GM18520 (cell line): Measurements from ENCODE around the gene GPRC6A.
A peak's percentile ranks its signal among the peaks of the same experiment; 100 is the strongest.
"Not testable (repeated sequence)": the region's sequence is repeated elsewhere in the genome, so short reads cannot be mapped to it uniquely, and the experiment has no call there.

Experiments
- ATAC-seq: cut with Tn5 transposase; IDR thresholded peaks from one replicate; pipeline ENCODE4 v1.9.1; 2021; ENCODE audit not compliant: unreplicated experiment

Gene GPRC6A, protein sequence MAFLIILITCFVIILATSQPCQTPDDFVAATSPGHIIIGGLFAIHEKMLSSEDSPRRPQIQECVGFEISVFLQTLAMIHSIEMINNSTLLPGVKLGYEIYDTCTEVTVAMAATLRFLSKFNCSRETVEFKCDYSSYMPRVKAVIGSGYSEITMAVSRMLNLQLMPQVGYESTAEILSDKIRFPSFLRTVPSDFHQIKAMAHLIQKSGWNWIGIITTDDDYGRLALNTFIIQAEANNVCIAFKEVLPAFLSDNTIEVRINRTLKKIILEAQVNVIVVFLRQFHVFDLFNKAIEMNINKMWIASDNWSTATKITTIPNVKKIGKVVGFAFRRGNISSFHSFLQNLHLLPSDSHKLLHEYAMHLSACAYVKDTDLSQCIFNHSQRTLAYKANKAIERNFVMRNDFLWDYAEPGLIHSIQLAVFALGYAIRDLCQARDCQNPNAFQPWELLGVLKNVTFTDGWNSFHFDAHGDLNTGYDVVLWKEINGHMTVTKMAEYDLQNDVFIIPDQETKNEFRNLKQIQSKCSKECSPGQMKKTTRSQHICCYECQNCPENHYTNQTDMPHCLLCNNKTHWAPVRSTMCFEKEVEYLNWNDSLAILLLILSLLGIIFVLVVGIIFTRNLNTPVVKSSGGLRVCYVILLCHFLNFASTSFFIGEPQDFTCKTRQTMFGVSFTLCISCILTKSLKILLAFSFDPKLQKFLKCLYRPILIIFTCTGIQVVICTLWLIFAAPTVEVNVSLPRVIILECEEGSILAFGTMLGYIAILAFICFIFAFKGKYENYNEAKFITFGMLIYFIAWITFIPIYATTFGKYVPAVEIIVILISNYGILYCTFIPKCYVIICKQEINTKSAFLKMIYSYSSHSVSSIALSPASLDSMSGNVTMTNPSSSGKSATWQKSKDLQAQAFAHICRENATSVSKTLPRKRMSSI

DNA sequence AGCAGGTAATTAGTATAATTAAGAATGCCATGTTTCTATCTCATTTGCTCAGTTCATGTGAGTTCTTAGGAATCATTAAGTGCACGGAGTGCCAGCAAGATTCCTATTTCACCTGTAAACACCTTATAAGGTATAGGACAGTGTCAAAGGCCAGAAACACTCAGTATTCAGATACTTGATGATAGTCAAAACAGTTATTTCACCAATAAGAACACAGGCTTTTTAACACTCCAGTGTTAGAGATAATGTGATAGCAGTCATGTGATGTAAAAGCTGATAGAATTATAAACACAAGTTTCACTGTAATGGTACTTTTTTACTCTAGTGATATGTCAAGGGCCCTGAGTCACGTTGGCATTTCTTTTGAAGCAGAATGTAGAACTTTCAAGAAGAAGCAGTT is at the start of gene GPRC6A:
TSS of gene GPRC6A (minus strand) at position 101 of the 400 bp plus-strand sequence. CDS start at position 31, 70 bp downstream.
- ATAC-seq, result no peak

DNA sequence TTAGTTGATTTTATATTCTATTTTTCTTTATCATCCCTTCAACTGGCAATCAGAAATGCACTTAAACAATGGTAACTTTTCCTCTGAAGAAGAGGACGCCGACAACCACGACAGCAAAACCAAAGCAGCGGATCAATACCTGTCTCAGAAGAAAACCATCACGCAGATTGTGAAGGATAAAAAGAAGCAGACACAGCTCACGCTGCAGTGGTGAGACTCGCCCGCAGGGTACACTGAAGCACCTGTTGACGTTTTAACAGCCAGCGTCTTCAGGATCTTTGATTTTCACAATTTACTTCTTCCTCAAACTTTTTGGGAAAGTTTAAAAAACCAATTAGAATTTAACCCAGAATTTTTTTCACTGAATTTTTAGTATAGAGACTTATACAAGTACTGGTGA is 48.9 kb upstream of the GPRC6A start:
- no peak for ATAC-seq

DNA sequence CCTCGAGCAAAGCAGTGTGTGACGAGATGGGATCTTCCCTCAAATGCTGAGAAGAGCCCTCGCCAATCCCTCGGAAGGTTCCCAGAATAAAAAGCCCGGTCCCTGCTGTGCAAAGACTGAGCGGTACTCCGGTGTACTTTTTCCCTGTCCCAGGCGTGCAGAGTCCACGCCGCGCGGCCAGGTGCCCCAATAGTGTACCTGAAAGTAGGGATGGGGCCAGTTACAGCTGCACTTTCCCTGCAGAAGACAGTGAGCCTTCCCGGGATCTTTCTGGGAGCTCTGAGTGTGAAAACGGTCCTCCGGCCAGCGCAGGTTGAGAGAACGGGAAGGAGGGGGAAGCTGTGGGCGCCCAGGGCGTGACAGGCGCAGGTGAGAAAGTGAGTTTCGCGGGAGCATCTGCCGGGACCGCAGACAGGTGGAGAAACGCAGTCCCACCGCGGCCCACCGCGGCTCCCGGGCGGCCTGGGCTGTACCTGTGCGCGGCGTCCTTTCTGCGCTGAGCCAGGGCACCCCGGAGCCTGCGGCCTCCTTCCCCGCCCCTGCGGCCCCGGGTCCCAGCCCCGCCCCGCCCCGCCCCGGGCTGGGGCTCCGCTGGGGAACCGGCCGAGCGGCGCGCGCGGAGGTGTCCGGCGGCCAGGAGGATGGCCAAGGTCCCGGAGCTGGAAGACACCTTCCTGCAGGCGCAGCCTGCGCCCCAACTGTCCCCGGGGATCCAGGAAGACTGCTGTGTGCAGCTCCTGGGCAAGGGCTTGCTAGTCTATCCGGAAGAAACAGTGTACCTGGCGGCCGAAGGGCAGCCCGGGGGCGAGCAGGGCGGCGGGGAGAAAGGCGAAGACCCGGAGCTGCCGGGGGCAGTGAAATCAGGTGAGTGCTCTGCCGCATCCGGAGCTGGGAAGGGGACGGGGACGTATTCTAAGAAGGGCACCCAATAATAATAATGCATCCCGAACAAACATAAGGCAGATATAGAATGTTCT is 48.0 kb upstream of the GPRC6A start, which contains the start of gene RFX6:
TSS of gene RFX6 (plus strand) at position 608 of the 977 bp plus-strand sequence. CDS start at position 642, 34 bp downstream.
- no peak for ATAC-seq

DNA sequence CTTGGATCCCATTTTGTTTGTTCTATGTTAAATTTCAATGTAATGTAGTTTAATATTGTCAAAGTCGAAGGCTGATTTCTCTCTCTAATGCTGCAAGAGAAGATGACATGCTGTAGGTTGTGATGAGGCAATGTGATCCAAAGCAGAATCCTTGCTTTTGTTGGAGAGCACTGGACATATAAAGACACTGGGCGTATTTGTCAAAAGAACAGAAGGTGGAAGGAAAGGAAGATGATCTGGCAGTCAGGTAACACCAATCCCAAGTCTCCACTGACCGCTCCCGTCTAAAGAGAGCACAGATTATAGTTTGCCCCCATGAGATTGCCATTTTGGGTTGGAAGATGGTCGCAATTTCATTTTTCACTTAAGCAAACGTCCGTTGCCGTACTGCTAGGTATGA is 47.2 kb upstream of the GPRC6A start:
- no peak for ATAC-seq

DNA sequence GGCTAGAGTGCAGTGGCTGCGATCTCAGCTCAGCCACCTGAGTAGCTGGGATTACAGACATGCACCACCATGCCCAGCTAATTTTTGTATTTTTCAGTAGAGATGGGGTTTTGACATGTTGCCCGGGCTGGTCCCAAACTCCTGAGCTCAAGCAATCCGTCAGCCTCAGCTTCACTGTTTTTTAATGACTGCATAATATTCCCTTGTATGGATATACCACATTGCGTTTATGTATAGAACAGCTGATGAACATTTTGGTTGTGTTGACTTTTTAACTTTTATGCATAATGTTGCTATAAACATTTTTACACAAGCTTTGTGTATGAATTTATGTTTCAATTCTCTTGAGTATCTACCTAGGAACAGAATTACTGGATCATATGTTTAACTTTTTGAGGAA is 43.9 kb upstream of the GPRC6A start:
- no peak for ATAC-seq

DNA sequence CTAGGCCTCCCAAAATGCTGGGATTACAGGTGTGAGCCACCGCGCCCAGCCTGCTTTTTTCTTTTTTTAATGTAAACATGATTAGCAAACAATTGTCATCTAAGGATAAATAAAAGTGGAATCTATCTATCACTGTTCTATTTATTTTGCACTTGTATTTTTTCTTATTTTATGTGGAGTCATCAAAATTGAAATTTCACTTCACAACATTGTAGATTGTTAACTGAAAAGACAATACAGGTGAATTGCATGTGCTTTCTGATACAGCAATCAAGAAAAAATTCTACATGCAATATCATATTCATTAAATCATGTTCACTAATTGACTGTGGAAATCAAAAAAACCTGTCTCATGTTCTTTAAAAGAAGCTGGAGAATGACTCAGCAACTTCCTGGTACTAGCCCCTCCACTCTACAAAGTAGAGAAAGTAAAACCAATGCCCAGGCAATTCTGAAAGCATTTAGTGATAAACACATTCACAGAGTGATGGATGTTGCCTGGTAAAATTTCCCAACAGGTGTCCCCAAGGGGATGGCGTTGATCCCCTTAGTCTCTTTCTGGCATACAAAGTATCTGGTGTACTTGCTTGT is 37.5 kb upstream of the GPRC6A start:
- peak; percentile 56 for ATAC-seq

DNA sequence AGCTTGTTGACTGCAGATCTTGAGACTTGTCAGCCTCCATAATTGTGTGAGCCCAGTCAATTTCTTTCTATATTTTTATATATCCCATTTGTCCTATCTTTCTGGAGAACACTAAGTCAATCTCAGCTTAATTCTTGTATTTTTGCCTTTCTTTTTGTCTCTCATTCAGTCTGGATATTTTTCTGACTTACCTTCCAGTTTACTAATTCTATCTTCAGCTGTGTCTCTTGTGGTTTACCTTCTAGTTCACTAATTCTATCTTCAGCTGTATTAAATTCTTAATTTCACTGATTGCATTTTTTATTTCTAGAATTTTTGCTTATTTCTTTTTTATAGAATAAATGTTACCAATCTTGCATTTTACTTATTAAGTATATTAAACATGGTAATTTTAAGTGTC is 30.4 kb upstream of the GPRC6A start:
- no peak for ATAC-seq

DNA sequence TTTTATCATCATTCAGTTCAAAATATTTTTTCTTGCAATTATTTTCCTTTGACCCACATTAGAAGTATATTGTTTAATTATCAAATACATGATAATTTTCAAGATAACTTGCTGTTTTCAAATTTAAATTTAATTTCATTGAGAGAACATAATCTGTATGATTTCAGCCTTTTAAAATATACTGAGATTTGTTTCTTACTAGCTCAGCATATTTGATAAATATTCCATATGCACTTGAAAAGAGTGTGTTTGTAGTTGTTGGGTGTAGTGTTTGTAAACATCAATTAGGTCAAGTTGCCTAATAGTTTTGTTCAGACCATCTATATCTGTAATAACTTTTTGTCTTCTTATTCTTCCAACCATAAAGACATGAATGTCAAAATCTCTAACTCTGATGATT is 29.2 kb upstream of the GPRC6A start:
- no peak for ATAC-seq

DNA sequence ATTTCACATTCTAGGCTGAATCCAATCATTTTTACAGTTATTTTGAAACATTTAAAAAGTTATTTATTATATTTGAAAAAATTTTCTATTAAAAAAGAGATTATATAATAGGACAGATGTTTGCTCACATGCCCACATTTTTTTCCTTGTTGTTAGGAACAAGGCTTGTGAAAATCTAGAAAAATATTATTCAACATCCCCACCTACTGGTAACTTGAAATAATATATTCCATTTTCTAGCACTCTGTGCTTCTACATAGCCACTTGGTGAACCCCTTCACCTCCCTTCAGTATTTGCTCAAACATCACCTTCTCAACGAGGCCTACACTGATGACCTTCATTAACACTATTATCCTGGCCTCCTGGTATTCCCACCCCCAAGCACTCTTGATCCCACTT is 18.3 kb upstream of the GPRC6A start:
- ATAC-seq, result peak; percentile 48

DNA sequence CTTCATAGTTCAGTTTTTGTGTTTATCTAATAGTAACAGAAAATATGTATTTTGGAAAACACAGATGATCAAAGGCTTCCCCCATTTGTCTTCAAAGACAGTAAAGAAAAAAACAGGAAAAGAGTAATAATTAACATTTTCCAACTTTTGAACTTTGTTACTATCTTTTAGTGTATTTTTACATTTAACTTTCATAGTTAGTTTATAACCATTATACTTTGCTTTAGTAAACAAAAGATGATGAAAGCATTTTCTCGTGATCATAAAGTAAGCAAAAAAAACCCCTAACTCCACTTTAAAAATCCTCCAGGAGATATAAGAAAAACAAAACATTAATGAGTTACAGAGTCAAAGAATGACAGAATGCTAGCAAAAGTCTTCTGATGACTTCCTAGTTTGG is 13.6 kb upstream of the GPRC6A start:
- ATAC-seq, result no peak

DNA sequence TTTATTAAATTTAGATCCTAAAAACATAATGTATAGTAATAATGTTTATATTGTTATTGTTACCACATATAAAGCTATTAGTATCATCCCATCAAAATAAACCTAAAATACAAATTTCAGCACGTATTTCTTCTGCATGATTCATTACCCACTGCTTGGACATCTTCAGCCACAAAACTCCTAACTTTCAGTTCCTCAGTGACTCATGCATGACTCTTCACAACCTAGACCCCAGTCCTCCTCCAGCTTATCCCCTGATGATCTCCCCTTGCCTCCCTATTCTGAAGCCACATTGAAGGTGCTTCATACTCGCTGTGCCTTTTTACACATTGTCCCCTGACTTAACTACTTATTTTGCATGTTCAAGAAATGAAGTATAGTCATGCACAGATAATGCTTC is 11.2 kb upstream of the GPRC6A start:
- ATAC-seq, result no peak

DNA sequence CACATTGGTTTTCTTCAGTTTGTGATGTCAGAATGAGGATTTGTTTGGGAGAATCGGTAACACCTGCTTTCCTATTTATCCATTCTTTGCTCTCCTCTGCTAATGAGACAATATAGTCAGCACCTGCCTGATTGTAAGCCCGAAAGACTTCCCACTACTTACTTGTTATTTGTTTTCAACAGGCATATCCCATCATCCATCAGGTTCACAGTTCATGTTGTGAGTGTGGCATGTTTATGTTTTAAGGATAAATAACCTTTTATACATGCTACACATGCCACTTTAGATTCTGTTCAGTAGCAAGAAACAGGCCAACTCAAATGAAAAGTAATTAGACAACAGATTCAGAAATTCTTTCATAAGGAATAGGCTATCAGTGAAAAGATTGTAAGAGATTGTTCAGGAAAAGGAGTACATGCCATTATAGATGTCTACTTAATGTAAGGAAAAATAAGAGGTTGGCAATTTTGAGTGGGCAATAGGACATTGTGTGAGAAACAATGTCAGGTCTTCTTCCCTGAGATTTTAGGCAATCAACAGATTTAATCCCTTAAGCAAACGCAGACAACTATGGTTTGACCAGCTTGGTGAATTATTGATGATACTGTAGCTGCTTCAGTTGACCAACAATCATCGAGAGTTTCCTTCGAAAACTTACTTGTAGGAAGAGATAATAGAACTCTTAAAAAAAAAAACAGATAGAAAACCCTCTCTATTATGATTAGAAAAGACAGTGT is 7.9 kb upstream of the GPRC6A start:
- ATAC-seq, result no peak

DNA sequence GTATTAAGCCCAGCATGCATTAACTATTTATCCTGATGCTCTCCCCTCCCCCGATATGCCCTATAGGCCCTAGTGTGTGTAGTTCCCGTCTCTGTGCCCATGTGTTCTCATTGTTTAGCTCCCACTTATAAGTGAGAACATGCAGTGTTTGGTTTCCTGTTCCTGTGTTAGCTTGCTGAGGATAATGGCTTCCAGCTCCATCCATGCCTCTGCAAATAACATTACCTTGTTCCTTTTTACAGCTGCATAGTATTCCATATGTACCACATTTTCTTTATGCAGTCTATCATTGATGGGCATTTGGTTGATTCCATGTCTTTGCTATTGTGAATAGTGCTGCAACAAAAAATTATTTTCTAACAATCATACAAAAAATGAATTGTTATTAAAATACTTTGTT is 5.6 kb upstream of the GPRC6A start:
- not testable (repeated sequence) for ATAC-seq

DNA sequence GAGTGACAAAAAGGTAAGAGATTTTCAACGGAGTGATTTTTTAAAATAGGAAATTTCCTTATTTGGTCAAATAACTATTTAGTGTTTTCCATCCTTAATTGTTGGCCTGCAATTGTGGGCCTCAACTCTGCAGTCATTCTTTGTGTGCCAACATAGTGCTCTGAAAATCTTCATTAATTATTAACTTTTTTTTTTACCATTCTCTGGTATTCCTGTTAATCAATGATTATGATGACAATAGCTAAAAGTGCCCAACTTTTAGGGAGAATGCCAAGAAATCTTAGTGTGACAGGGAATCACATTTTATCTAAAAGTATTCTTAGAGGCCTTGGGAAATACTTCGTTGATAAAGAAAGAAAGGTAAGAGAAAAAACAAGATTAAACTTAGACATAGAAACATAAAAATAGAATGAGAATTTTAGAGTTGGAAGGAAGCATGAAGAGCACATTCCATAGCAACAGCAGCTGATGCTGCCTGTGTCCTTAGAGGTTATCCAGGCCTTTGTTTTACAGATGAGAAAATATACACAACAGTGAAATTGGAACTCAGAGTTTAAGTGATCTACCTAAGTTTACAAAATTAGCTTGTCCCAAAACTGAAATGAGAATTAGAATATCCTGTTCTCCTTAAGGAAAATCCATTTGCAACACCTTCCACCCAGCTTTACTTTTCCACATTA is 1.2 kb downstream of the GPRC6A start:
- ATAC-seq, result no peak

DNA sequence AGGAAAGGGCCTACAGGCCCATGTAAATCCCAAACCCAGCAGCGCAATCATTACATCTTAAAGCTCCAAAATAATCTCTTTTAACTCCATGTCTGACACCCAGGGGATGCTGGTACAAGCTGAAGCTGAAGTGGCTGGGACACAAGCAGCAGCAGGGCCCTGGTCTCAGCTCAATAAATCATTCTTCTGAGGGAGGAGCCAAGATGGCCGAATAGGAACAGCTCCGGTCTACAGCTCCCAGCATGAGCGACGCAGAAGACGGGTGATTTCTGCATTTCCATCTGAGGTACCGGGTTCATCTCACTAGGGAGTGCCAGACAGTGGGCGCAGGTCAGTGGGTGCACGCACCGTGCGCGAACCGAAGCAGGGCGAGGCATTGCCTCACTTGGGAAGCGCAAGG is 12.5 kb downstream of the GPRC6A start:
- ATAC-seq, result not testable (repeated sequence)

DNA sequence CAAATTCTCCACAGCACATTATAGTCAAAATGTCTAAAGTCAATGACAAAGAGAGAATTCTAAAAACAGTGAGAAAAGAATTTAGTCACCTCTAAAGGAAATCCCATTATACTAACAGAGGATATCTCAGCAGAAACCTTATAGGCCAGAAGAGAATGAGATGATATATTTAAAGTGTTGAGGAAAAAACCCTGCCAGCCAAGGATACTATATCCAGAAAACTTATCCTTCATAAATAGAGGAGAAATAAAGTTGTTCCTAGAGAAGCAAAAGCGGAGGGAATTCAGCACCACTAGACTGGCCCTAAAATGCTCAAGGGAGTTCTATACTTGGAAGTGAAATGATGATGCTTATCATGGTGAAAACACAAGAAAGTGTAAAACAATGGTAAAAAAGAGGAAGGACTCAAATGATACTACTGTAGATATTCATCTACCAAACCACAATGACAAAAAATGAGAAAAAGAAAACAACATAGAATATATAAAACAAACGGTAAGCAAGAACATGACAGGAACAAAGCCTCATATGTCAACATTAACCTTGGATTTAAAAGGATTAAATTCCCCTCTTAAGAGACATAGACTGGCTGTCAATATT is 16.7 kb downstream of the GPRC6A start:
- ATAC-seq, result no peak

DNA sequence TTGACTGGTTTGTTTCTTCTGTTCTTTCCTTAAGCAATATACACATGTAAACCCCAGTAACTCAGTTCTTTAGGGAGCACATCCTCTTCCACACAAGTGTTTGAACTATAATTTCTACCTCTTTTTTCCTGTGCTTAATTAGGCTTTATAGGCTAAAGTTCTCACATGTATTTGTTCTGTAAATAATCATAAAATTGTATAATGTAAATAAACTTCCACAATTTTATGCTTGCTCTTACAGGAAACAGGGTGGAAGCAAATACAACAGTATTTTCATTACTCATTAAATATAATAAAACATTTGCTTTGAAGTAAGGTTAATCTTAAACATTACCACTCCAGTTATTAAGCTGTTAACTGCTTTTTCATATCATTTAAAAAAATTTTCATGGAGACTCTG is 26.9 kb downstream of the GPRC6A start:
- no peak for ATAC-seq

DNA sequence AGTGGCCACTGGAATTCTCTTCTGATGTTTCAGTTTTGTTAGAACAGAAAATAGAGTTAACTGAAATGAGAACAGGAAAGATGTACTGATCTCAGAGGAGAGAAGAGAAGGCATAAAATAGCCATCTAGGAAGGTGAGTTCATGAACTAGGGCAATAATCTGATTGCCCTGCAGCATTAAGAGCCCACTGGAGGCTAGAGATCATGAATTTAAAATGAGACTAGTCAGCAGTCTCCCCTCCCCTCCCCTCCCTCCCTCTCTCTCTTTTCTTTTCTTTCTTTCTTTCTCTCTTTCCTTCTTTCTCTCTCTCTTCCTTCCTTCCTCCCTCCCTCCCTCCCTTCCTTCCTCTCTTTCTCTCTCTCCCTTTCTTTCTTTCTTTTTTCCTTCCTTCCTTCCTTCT is 28.9 kb downstream of the GPRC6A start:
- ATAC-seq, result no peak

DNA sequence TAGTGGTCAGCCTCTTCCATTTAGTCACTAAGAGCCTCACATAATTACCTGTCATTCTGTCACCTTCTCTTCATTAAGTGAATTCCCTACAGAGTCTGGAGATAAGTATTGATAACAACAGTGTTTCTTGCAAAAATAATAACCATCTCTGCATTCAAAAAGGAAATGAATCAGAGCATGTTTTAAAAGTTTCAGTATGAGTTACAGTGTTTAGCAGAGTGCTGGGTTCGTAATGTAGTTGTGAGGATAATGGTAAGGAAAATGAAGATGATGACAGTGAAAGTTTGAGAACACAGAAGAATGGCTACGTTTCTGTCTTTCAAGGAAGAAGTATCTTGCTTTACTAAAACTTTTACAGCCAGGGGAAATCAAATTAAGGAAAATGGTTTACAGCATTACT is 31.3 kb downstream of the GPRC6A start:
- ATAC-seq, result no peak
